ENCODE measurements around the gene MYO19. TPM values are rescaled to one million over a fixed set of nuclear protein-coding genes. Genes with fewer than 3 reads are reported as not detected.
"Not testable (repeated sequence)": the region's sequence is repeated elsewhere in the genome, so short reads cannot be mapped to it uniquely, and the experiment has no call there.

Gene MYO19
- total RNA-seq, 1 experiment from 2014 or later = 57.9 TPM

DNA sequence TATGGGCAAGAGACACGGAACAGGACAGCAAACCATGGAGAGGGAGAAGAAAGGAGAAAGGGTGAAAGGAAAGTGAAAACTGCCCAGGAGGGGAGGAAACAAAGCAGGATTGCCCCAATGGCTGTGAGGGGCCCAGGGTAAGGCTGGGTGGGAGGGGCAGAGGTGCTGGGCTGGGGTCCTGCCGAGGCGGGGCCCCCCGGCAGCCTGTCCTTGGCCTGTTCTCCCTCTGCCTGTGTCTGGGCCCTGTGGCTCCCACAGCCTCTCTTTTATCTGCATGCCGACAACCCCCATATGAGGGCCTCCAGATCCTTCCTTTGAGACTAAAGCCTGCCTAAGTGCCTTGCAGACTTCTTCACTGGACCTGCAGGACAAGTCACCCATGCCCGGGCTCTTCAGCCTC, 32.7 kb downstream of the MYO19 start:
- no peak for DNase-seq (ENCODE audit: low read depth)

DNA sequence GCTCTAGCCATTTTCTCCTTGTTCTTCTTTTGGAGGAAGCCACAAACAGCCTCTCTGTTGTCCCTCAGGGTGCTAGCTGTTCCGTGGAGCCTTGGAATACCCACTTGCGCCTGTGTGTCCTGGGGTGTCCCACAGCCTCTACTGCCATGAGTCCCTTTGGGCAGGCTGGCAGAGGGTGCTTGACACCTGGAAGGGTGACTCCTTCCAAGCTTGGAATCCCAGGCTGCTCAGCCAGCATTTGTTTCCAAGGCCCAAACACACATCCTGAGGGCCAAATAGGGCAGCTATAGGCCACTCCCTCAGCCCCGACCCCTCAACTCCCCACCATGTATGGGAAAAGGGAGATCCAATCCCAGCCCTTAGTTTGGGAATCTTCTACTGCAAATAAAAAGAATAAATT, 33.3 kb downstream of the MYO19 start:
- DNase-seq (ENCODE audit: low read depth) = no peak

DNA sequence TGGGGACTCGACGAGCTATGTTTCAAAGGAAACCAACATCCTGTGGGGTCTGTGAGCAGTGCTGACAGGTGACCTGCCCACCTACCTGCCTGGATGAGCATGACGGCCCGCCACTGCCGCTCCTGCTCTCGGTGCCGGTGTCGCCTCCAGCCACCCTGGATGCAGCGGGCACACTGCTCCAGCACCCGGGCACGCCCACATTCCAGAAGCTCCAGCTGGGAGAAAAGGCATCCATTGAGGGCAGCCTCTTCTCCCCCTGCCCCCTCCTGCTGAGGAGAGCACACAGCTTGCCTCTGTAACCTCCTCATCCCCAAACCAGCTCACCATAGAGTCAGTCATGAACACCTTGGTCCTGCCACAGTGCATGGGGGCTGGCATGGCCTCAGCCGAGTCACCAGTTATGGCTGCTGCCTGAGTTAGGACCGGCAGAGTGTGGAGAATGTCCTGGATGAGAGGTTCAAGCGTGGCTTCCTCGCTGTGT, 33.9 kb downstream of the MYO19 start:
- no peak for DNase-seq (ENCODE audit: low read depth)

DNA sequence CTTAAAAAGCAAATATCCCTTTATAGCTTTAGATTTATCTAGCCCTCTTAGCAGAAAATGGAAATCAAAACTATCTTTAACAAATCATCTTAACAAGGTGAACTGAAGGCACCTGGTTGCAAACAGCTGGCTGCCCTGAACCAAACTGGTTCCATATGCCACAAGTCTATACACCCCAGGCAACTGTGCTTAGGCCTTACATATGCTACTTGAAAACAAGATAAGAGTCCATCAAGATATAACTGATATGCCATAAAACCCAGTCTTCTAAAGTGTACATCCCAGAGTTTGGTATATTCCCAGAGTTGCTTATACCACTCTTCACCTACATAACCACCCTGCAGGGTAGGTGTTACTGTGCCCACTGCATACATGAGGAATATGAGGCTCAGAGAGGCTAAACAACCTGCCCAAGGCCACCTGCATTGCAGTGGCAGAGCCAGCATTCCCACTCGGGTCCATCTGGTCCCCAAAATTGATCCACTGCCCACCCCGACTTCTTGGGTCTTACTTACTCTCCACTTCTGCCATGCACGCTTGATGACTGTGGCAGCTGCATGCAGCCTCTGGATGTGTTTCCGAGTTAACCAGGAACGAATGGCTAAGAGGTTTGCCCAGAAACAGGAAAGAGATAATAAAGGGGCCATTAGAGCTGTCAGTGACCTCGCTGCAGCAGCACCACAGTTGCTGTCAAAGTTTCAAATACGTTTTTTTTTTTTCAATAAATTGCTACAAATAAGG, 35.9 kb downstream of the MYO19 start:
- no peak for DNase-seq (ENCODE audit: low read depth)

DNA sequence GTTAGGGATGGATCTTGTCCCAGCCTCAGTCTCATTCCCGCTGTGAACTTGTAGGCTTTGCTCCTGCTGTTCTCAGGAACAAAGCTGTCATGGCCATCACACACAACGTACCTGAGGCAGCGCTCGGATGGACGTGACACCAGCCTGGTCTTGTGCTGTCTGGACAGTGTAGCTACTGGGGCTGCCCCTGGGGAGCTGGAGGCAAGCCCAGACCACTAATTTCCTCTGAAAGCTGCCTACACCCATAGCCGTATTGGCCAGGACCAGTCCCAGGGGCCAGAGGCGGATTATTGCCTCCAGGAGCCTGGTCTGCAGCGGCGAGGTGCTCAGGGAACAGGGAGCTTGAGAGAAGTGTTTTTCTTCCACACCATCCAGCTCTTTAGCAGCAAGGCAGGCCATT, 36.5 kb downstream of the MYO19 start:
- no peak for DNase-seq (ENCODE audit: low read depth)

DNA sequence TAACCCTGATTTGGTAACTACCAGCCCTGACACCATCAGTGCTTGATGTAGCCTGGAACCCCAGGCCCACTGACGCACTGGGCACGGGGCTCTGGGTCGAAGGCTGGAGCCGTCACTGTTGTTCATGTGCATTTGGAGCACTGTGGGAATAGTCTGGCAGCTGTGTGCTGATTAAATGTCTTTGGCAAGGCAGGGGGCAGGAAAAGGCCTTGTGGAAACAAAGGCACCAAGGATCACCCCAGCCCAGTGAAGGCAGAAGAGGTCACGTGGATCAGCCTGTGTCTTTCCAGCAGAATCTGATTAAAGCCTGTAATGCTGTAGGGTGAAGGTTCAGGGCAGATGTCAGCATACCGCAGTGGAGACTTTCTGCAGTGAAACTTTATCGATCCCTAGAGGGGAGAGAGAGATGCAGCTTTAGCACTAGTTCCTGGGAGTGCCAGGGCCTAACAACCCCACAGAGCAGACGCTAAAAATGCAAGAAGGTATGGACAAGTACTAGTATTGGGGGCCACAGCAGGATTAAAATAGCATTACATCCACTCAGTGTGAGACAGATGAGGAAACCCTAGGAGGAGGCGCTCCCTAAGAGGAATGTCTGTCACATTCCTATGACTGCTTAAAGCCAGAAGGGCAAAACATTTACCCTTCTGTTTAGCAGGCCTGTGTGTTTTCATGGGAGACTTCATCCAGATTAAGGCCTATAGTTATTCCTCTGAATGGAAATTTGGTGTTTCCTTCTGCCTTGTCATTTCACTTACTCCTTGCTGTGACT, 38.5 kb downstream of the MYO19 start:
- no peak for DNase-seq (ENCODE audit: low read depth)

DNA sequence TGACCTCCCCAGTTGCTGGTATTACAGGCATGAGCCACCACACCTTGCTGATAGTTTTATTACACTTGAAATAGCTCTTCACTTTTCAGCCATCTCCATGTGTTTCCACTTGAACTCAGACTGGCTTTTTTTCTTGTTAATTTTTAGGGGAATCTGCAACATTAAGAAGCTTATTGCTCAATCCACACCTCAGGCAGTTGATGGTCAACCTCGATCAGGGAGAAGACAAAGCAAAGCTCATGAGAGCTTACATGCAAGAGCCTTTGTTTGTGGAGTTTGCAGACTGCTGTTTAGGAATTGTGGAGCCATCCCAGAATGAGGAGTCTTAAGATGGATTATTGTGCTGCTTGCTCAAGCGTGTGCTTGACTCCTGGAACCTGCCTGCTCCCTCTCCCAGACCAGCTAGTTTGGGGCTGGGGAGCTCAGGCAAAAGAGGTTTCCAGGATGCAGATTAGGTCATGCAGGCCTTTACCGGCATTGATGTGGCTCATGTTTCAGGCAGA, 39.5 kb downstream of the MYO19 start:
- no peak for DNase-seq (ENCODE audit: low read depth)

DNA sequence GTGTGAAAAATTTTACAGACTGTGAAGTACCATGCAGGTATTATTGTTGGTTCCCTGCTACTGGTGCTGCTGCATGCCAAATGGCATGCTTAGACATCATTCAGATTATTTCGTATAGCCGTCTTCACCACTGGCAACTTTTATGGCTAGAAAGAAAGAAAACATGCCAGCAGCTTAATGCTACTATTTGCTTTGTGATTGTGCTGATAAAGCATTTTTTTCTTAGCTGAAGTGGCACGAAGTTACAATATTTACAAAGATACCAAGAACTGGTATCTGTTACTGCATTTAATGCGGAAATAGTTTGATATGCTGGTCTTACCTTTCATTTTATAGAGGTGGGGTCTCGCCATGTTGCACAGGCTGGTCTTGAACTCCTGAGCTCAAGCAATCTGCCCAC, 40.0 kb downstream of the MYO19 start:
- DNase-seq (ENCODE audit: low read depth) = no peak

DNA sequence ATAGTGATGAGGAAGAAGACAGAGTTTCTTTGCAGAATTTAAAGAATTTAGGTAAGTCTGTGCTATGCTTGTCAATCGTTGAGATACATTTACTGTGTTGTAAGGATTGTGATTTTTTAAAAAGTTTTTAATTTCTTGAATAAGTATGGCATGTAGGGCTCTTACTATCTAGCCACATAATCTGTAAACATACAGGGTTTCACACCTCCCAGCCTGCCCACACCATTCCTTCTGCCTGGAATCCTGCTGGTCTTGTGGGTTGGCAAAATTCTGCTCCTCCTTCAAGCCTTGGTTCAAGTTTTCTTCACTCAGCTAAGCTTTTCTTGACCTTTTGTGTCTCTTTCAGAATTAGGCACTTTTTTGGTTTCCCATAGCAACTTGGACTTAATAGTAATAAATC, 40.7 kb downstream of the MYO19 start:
- DNase-seq (ENCODE audit: low read depth) = peak; percentile 28

DNA sequence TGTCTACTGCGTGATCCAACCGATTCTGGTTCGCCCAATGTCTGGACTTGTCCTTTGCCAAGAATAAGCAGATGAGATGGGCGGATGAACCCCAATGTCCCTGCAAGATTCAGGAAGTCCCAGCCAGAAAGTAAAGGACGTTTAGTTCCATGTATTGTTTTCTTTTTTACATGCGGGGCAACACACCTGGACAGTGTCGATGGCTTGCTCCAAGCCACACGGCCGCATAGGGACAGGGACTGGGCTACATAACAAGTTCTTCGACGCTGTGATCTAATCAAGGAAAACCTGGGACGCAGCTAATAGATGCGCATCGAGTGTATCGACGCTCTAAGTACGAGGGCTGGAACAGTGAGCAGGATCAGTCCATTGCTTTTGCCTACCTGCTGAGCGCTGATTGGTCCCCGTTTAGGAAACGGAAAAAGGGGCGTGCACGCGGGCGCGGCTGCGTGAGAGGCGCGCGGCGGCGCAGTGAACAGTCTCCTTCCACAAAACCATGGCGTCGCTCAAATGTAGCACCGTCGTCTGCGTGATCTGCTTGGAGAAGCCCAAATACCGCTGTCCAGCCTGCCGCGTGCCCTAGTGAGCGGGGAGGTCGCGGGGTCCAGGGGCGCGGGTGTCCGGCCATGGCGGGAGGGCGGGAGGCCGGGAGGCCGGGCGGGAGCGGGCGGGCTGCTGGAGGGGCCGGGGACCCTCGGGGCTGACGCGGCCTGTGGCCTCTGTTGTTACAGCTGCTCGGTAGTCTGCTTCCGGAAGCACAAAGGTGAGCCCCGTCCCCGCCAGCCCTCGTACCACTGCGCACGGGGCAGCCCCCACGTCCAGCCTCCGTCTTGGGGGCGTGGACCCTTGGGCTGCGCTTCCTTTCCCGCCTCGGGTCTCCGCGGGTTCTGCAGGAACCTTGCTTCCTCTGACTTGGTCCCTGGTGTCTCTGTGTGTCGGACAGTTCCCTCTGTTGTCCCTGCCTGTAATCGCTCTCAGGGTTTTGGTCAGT, 48.2 kb downstream of the MYO19 start, which contains the start of gene ZNHIT3:
TSS of gene ZNHIT3 (plus strand) at position 478 of the 991 bp plus-strand sequence. CDS start at position 497, 19 bp downstream.
- peak; percentile 92 for DNase-seq (ENCODE audit: low read depth)

DNA sequence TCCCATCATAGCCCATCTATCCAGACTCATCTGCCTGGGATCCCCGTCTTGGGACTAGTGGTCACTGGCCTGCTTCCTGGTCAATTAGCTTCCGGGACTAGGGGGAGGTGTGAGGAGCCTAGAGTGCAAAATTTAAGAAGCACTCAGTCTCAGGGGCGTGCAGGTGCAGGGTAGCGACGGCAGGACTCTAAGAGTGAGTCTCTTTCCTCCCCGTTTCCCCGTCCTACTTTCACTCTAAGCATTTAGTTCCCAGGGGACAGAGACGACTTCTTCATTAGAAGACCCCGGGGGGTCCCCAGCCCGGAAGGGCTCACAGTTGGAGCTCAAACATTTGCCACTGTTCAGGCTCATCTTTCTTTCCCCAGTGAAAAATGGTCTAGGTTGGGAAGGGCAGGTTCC, 48.9 kb downstream of the MYO19 start:
- DNase-seq (ENCODE audit: low read depth) = no peak

DNA sequence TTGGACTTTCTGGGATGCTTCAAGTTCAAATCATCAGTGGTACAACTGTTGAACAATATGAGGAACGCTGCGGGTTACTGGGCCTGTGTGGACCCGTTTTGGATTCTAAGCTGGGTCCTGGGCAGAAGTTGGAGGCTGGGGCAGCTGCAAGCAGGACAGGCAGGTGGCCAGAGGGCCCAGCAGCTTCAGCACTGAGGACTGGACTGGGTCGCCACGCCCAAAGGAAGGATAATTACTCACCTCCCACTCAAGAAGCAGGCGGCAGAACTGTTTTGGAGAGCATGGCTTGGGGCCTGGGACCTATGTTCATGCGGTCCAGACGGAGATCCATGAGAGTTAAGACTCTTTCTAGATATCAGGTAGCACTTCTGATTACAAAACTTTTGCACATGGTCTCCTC, 49.6 kb downstream of the MYO19 start:
- DNase-seq (ENCODE audit: low read depth) = no peak

DNA sequence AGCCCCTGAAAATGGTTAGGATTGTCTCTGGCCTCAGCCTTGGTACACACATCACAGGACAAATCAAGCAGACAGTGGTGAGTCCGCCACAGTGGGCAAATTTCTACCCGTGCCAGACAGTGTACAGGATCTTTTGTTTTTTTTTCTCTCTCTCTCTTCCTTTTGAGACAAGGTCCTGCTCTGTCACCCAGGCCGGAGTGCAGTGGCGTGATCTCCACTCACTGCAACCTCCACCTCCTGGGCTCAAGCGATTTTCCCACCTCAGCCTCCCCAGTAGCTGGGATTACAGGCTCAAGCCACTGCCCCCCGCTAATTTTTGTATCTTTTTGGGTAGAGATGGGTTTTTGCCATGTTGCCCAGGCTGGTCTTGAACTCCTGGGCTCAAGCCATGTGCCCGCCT, 50.6 kb downstream of the MYO19 start:
- DNase-seq (ENCODE audit: low read depth) = not testable (repeated sequence)

DNA sequence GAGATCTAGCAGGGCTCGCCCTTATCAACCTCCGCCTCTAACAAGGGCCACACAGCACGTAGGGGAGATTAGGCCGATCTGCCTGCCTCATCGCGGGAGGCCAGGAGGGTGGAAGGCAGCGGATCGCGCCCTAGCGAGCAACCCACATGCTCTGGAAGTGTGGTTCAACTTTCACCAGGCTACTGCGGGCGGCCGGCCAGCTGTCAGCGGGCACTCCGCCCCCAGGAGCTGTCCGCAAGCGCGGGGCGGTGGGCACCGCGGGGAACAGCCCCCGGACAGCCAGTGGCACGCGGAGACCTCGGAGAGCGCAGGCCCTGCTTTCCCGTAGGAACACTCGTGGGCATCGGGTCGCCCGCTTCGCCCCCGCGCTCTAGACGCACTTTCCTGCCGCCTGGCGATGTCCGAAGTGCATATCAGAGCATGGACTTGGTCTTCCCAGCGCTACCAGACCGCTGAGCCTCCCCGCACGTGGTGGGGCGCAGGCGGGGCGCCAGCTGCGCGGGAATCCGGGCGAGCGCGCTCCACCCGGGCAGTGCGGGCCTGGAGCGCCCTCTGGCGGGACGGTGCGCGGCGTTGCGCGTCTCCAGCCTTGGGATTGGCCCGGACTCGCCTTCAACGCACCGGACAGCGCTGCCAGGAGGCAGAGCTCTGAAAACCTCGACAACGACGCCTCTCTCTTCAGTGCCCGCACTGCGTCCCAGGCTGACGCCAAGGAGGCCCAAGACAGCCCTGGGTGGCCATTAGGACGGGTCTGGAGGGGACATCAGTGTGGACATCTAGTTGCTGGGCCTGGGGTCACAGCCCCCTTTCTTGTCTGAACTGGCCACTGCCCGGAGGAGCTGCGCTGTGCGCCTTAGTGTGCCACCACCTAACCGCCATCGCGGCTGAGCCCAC, 51.8 kb downstream of the MYO19 start:
- DNase-seq (ENCODE audit: low read depth) = peak; percentile 72

DNA sequence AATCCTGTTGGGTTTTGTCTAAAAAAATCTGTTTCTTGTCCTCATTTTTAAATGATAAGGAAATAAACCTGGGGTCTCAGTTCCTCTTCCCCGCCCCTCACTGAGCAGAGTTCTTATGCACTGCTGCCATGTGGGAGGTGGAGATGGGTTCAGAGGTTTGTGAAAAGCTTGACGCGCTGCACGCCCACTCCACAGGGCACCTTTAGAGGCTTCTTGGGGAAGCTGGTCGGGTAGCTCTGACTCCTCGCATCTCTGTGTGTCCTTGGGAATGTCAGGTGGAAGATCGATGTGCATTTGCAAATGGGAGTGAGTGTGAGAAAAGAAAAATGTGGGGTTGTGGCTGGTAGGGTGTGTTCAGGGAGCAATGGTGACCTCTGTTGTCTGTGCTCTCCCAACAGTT, 52.8 kb downstream of the MYO19 start:
- DNase-seq (ENCODE audit: low read depth) = no peak

DNA sequence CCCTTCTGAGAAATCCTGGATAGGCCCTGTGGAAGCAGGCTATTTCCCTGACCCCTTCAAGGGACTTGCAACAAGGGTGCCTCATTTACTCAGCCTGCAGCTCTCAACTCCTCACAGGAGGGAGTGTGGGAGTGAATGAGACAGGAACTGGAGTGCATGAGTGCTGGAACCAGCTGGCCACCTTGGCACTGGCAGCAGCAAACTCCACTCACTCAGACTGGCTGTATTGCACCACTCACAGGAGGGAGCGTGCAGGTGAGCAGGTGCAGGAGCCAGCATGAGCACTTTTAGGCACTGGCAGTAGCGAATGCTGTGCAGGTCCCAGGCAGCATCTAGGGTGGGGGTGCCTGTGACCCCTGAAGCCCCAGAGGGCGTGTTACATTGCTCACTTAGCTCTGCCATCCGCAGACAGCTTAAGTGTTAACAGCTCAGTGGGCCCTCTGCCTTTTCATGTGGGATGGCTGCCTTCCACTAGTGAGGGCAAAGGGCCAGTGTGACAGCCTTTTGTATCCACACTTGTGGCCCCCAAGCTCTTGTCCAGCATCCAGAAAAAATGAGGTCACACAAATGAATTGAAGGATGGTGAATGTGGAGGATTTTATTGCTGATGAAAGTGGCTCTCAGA, 59.2 kb downstream of the MYO19 start:
- no peak for DNase-seq (ENCODE audit: low read depth)

DNA sequence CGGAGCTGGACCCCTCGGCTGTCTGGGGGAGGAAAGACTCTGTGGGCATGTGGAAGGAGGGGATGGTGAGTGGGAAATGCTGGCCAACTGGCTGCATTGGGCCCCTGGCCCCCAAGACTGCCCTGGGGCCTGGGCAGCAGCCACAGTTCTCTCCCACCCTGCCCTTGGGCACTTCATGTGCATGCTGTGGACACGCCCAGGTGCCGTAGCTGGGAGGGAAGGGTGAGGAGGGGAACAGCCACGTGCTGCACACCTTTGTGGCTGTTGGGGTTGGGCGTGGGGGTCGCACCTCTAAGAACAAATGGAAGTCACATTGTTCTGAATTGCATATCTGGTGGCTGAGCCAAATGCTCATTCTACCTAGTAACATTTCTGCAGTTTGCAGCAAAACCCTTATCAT, 60.1 kb downstream of the MYO19 start:
- DNase-seq (ENCODE audit: low read depth) = no peak

DNA sequence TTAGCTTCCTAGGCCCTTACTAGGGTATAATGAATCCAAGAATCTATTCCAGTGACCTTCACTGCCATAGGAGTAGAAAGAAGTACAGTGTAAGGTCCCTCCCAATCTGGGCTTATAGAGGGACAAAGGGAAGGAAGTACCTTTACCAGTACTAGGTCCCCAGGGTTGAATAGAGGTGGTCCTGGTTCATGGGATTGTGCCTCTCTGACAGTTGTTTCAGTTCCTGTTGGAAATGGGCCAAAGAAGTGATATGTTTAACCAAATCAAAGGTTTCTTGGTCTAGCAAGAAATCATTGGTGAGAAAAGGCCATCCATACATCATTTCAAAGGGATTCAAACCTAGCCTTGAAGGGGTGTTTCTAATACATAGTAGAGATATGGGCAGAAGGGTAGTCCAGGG, 64.2 kb downstream of the MYO19 start:
- DNase-seq (ENCODE audit: low read depth) = no peak

DNA sequence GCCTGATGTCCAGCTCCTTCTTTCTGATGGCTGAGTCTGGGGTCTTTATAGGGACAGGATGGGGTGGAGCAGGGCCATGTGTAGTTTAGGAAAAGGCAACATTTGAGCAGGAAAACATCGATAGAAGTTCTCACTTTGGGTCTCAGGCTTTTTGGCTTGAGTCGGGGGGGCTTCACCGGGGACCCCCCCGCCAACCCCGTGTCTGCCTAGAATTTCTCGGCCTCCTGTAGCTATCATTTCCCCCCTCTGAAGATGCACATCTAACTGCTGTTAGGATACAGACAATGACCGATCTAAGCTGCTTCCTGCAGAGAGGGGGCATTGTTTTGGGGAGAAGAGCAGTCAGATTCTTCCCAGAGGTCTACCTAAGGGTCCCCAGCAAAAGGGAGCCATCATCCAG, 64.9 kb downstream of the MYO19 start:
- DNase-seq (ENCODE audit: low read depth) = no peak

Data from M059J (cell line).